GM12801 (cell line): Measurements from ENCODE around the gene DSTYK.

ENCODE experiments used
- CTCF ChIP-seq: IDR thresholded peaks from one replicate; pipeline ENCODE4 v1.5.1; 2011; ENCODE audit warnings: control low read depth; ENCODE audit not compliant: insufficient read length; ENCODE audit errors: extremely low read depth

Gene DSTYK

DNA sequence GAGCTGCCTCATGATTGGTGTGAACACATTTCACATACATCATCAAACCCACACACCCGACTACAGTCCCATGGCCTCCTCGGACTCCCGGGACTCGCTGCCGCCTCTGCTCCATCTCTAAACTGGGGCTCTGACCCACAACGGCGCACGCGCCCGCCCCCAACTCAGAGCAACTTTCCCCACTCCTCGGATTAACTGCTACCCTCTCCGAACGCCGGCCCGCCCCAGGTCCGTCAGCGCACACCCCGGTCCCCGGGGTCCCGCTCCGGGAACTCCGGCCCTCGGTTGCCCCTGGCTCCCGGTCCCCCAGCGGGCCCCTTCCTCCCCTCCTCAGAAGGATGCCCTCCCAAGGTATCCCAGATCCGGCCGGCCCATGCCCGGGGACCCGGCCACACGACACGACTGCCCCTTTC is 740 bp downstream of the DSTYK start:
- no peak for TF ChIP-seq CTCF

DNA sequence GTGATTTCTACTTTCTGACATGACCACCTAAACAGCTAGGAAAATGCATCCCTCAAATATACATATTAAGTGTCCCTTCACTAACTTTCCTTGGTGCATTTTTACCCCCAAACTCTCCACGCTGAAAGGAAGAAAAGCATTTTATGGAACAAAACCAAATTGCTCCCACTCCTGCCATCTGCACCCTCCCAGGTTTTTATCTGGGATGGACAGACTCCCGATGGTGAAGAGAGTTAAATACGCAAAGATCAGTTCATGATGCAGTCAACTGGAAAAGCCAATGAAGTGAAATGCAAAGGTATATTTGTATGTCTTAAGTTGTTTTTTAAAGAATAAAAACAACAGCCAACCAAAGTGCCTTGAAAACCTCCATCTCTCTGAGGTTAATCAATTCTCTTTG is 2.7 kb downstream of the DSTYK start:
- TF ChIP-seq CTCF = no peak

DNA sequence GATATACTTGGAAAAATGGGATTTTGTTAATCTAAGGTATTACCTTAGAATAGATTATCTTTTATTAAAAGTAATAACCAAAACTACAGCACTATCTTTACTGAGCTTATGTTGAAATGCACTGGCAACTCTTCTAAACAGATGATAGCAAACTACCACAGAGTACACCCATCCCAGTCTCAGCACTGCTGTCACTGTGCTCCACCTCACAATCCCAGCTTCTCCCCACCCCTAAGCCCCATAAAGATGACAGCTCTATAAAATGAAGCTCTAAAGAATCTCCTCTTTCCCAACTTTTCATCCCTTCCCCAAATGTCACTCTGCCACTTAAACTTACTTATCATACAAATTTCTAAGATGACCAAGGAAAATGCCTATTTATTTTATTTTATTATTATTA is 6.4 kb downstream of the DSTYK start:
- no peak for TF ChIP-seq CTCF

DNA sequence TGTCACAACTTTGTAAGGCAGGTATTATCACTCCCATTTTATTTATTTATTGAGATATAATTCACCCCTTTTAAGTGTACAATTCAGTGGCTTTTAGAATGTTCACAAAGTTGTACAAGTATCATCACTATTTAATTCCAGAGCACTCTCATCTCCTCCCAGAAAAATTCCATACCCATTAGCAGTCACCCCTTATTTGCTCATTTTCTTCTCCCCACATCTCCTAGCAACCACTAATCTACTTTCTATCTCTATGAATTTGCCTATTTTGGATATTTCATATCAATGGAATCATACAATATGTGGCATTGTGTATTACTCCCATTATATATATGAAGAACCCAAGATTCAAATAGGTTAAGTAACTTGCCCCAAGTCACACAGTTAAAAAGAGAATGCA is 7.0 kb downstream of the DSTYK start:
- no peak for TF ChIP-seq CTCF

DNA sequence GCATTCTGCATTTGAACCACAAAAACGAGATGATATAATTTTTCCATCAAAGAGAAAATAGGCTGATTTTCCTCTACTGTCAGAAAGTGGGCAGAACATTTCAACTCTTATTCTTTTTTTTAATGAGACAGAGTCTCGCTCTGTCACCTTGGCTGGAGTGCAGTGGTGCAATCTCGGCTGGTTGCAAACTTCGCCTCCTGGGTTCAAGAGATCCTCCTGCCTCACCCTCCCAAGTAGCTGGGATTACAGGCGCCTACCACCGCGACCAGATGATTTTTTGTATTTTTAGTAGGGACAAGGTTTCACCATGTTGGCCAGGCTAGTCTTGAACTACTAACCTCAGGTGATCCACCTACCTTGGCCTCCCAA is 11.6 kb downstream of the DSTYK start:
- no peak for TF ChIP-seq CTCF

DNA sequence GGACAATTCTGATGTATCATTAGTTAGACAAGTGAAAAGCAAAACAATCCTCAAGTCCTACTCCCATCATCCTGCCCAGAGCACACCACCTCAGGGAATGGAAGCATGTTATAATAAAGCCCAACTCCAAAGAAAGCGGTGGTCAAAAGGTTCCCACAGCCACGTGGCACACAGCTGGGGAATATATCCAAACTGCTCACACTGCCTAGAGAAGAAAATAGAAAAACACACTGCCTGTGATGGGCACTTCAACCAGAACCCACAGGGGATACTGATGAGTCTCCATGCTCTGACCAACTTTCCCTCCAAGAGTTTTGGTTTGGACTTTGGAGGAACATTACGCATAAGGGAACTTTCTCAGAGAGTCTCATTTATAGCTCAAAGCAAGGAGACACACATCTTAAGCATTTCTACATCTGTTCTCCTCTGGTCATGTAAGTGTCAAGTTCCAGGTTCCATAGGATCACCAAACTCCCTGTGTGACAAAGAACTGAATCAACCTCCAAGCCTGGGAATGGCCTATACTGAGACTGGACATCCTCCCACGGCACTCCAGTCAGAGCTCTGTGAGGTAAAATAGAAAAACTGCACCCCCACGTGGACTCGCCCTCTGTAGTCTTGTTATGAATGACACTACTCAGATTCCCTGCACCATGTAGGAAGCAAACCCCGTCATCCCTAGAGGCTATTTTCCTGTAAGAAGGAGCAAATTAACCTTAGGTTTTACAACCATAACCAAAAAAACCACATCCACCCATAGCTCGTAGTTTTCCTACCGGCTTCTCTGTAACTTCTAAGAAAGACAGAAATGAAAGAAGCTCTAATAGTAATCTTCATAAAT is 12.2 kb downstream of the DSTYK start:
- TF ChIP-seq CTCF = no peak

DNA sequence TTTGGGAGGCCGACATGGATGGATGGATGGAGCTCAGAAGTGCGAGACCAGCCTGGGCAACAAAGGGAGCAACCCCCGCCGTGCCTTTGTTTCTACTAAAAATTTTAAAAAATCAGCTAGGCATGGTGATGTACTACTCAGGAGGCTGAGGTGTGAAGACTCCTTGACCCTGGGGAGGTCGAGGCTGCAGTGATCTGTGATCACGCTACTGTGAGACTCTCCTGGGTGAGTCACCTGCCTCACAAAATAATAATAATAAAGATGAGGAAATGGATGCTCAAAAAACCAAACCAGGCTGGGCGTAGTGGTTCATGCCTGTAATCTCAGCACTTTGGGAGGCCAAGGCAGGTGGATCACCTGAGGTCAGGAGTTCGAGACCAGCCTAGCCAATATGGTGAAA is 19.2 kb downstream of the DSTYK start:
- no peak for TF ChIP-seq CTCF
